GM12878 (cell line): ENCODE measurements around the gene MYLK3. TPM values are rescaled to one million over a fixed set of nuclear protein-coding genes. Genes with fewer than 3 reads are reported as not detected.

Experiments used
- ATF7 ChIP-seq: fragments of 450-650 bp; IDR thresholded peaks from 2 replicates; pipeline ENCODE4 v1.6.1; 2016; ENCODE audit warnings: low read depth, mild to moderate bottlenecking
- CBX5 ChIP-seq: sonication (generic); IDR thresholded peaks from 2 replicates; pipeline ENCODE4 v1.6.1; 2016; ENCODE audit warnings: low read depth, moderate library complexity, mild to moderate bottlenecking, inconsistent platforms
- CEBPB ChIP-seq, 2 experiments: fragments of 150-350 bp in 1 of 2; IDR thresholded peaks; 2 replicates each; pipeline ENCODE4 v1.6.1; 2012 to 2014; ENCODE audit warnings: low read depth in 2 of 2, low read length in 2 of 2, borderline replicate concordance in 1 of 2, inconsistent platforms in 1 of 2
- CREB1 ChIP-seq: IDR thresholded peaks from 2 replicates; pipeline ENCODE4 v1.6.1; 2012; ENCODE audit warnings: low read depth, mild to moderate bottlenecking, inconsistent platforms
- EP300 ChIP-seq, 2 experiments: fragments of 150-350 bp in 1 of 2; IDR thresholded peaks; 2 replicates each; pipeline ENCODE4 v1.6.1; 2011 to 2012; ENCODE audit warnings: low read depth in 2 of 2, low read length in 2 of 2, borderline replicate concordance in 1 of 2, improper control_type of control experiment in 1 of 2, inconsistent platforms in 1 of 2; ENCODE audit not compliant: control insufficient read depth in 1 of 2
- HDAC6 ChIP-seq: fragments of 200-600 bp; sonication (generic); IDR thresholded peaks from one replicate; pipeline ENCODE4 v1.8.0; 2017; ENCODE audit warnings: antibody characterized with exemption; ENCODE audit not compliant: unreplicated experiment
- IKZF1 ChIP-seq: fragments of 450-650 bp; conservative IDR thresholded peaks from 2 replicates; pipeline ENCODE4 v1.6.1; 2017; ENCODE audit warnings: antibody characterized with exemption, mild to moderate bottlenecking
- IRF5 ChIP-seq: fragments of 450-650 bp; IDR thresholded peaks from 2 replicates; pipeline ENCODE4 v1.6.1; 2017; ENCODE audit warnings: borderline replicate concordance
- JUNB ChIP-seq: IDR thresholded peaks from 2 replicates; pipeline ENCODE4 v1.6.1; 2016; ENCODE audit warnings: antibody characterized with exemption, mild to moderate bottlenecking
- LARP7 ChIP-seq: fragments of 450-650 bp; IDR thresholded peaks from 2 replicates; pipeline ENCODE4 v1.6.1; 2017; ENCODE audit warnings: mild to moderate bottlenecking
- MAX ChIP-seq: IDR thresholded peaks from 2 replicates; pipeline ENCODE4 v1.6.1; 2012; ENCODE audit warnings: low read depth, low read length, improper control_type of control experiment
- RAD21 ChIP-seq: IDR thresholded peaks from 2 replicates; pipeline ENCODE4 v1.6.1; 2011; ENCODE audit warnings: mild to moderate bottlenecking, low read depth, low read length, moderate library complexity; ENCODE audit not compliant: insufficient read depth
- RUNX3 ChIP-seq: IDR thresholded peaks from 2 replicates; pipeline ENCODE4 v1.6.1; 2012; ENCODE audit warnings: low read length, inconsistent platforms
- SP1 ChIP-seq: IDR thresholded peaks from one replicate; pipeline ENCODE4 v1.6.1; 2011; ENCODE audit warnings: low read depth, low read length
- STAT3 ChIP-seq: IDR thresholded peaks from 2 replicates; pipeline ENCODE4 v1.6.1; 2011; ENCODE audit warnings: low read depth, low read length, improper control_type of control experiment
- TBL1XR1 ChIP-seq: IDR thresholded peaks from 2 replicates; pipeline ENCODE4 v1.6.1; 2012; ENCODE audit warnings: low read depth, low read length, improper control_type of control experiment
- YY1 ChIP-seq: IDR thresholded peaks from 2 replicates; pipeline ENCODE4 v1.6.1; 2011; ENCODE audit warnings: low read depth, mild to moderate bottlenecking, low read length
- ZBTB11 ChIP-seq: fragments of 450-650 bp; formaldehyde crosslinking; IDR thresholded peaks from 2 replicates; pipeline ENCODE4 v1.5.0; 2022; ENCODE audit warnings: mild to moderate bottlenecking, missing genetic modification characterization
- polyA plus RNA-seq, 11 experiments: library from polyadenylated mRNA; depleted of rRNA in 4 of 11; unstranded in 6 of 11; stranded (reverse) in 5 of 11; fragments of >200 nt; fragmentation: Nextera tagmentation in 4 of 11; fragmentation: Illumina TruSeq in 1 of 11; extraction: Ambion mirVana in 4 of 11; extraction: Trizol in 1 of 11; gene quantifications; 1 replicate in 1 of 11; 2 replicates in 10 of 11; pipeline versions ENCODE4 v1.2.1 to v1.2.3, GENCODE V29; 2011 to 2016; ENCODE audit warnings: inconsistent platforms in 2 of 11, missing spikeins in 2 of 11, low read depth in 1 of 11
- total RNA-seq, 4 experiments: library from RNA; depleted of rRNA in 3 of 4; stranded (reverse); fragments of >200 nt in 3 of 4; fragmentation: Illumina TruSeq in 1 of 4; extraction: Trizol in 1 of 4; gene quantifications; 2 replicates each; pipeline versions ENCODE4 v1.2.1 to v1.2.3, GENCODE V29; 2013 to 2021
- TF ChIP-seq, protein P1 (sequence below): IDR thresholded peaks from 2 replicates; pipeline ENCODE4 v1.6.1; 2011; ENCODE audit warnings: borderline replicate concordance, low read depth, mild to moderate bottlenecking, moderate library complexity, low read length; ENCODE audit not compliant: insufficient read depth, poor library complexity, severe bottlenecking
- TF ChIP-seq, protein P2 (sequence below): fragments of 450-650 bp; IDR thresholded peaks from 2 replicates; pipeline ENCODE4 v1.6.1; 2016; ENCODE audit warnings: mild to moderate bottlenecking

MYLK3 gene
- total and polyA plus RNA-seq, 10 of the 15 experiments (the other 5 are each of a cell fraction or from before 2014, with no cell fraction given) = 0.02 to 0.46 (median 0.17) TPM

- TF ChIP-seq EP300 (IDR thresholded peaks at IDR 0.05; ENCODE audit: borderline replicate concordance in 1 of 2, control insufficient read depth in 1 of 2, low read depth in 2 of 2, low read length in 2 of 2) (no peak), CEBPB (IDR thresholded peaks at IDR 0.05; ENCODE audit: borderline replicate concordance in 1 of 2, low read depth in 2 of 2, low read length in 2 of 2) (no peak), IRF5 (no peak), IKZF1 (peak; percentile 13; the same call in 1 of the 2 replicates), RUNX3 (no peak; the same call in 1 of the 2 replicates), STAT3 (no peak), ZBTB11 (CRISPR knock-in tag) (no peak), JUNB (no peak), YY1 (peak; percentile 60), CREB1 (no peak; the same call in 1 of the 2 replicates), LARP7 (no peak), RAD21 (peak; percentile 63), HDAC6 (no peak), CBX5 (peak; percentile 61; the same call in 1 of the 2 replicates), SP1 (peak; percentile 94), ATF7 (no peak), TBL1XR1 (no peak), MAX (no peak; the same call in 1 of the 2 replicates)
- TF ChIP-seq, protein P1, sequence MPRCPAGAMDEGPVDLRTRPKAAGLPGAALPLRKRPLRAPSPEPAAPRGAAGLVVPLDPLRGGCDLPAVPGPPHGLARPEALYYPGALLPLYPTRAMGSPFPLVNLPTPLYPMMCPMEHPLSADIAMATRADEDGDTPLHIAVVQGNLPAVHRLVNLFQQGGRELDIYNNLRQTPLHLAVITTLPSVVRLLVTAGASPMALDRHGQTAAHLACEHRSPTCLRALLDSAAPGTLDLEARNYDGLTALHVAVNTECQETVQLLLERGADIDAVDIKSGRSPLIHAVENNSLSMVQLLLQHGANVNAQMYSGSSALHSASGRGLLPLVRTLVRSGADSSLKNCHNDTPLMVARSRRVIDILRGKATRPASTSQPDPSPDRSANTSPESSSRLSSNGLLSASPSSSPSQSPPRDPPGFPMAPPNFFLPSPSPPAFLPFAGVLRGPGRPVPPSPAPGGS = no peak
- TF ChIP-seq, protein P2, sequence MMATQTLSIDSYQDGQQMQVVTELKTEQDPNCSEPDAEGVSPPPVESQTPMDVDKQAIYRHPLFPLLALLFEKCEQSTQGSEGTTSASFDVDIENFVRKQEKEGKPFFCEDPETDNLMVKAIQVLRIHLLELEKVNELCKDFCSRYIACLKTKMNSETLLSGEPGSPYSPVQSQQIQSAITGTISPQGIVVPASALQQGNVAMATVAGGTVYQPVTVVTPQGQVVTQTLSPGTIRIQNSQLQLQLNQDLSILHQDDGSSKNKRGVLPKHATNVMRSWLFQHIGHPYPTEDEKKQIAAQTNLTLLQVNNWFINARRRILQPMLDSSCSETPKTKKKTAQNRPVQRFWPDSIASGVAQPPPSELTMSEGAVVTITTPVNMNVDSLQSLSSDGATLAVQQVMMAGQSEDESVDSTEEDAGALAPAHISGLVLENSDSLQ = no peak
These were observed 58.5 kb downstream of the MYLK3 start, which contains the start of gene ORC6 (continued) for GRCh38 chr16:46689365-46690280.
